CD14-positive monocyte (primary cell): ENCODE results near the gene PSENEN. TPM values are rescaled to one million over a fixed set of nuclear protein-coding genes. Genes with fewer than 3 reads are reported as not detected.
A peak's percentile ranks its signal among the peaks of the same experiment; 100 is the strongest.

Source experiments
- DNase-seq, 3 donors: peaks; one replicate each; pipeline ENCODE4 v3.0.0-alpha.2; 2011 to 2022
- H2AFZ ChIP-seq: 2 replicates; pipeline ENCODE4 v1.6.0; 2012; ENCODE audit warnings: mild to moderate bottlenecking, low read depth, low read length, inconsistent platforms; ENCODE audit not compliant: insufficient read depth, poor library complexity, severe bottlenecking
- H3K27ac ChIP-seq, 2 donors: 1 replicate in 1 of 2; 2 replicates in 1 of 2; pipeline ENCODE4 v1.5.1; 2012 to 2013; ENCODE audit warnings: low read length in 2 of 2, control low read depth in 1 of 2, inconsistent platforms in 1 of 2, low read depth in 1 of 2, mild to moderate bottlenecking in 1 of 2
- H3K27me3 ChIP-seq, 2 donors: one replicate each; pipeline versions ENCODE4 v1.6.0 to v1.6.1; 2011 to 2013; ENCODE audit warnings: low read length in 2 of 2; ENCODE audit not compliant: control insufficient read depth in 2 of 2, insufficient read depth in 2 of 2
- H3K36me3 ChIP-seq, 2 donors: replicated peaks in 1 of 2; 1 replicate in 1 of 2; 2 replicates in 1 of 2; pipeline versions ENCODE4 v1.5.1 to v1.6.1; 2012 to 2013; ENCODE audit warnings: low read length in 2 of 2, control low read depth in 1 of 2, inconsistent platforms in 1 of 2, mild to moderate bottlenecking in 1 of 2; ENCODE audit not compliant: insufficient read depth in 2 of 2, control insufficient read depth in 1 of 2
- H3K4me1 ChIP-seq, 2 donors: 1 replicate in 1 of 2; 2 replicates in 1 of 2; pipeline versions ENCODE4 v1.5.1 to v1.6.1; 2012 to 2013; ENCODE audit warnings: low read length in 2 of 2, control low read depth in 1 of 2, inconsistent platforms in 1 of 2, mild to moderate bottlenecking in 1 of 2, moderate library complexity in 1 of 2; ENCODE audit not compliant: insufficient read depth in 2 of 2, control insufficient read depth in 1 of 2
- H3K4me2 ChIP-seq: replicated peaks from 2 replicates; pipeline ENCODE3; 2012; ENCODE audit warnings: low read length, moderate library complexity, mild to moderate bottlenecking; ENCODE audit not compliant: poor library complexity, severe bottlenecking; ENCODE audit errors: extremely low read depth
- H3K4me3 ChIP-seq, 3 experiments: fragments of 200-600 bp in 1 of 3; sonication (generic) in 1 of 3; replicated peaks in 1 of 3; 1 replicate in 2 of 3; 2 replicates in 1 of 3; pipeline ENCODE4 v1.5.1; 2011 to 2013; ENCODE audit warnings: low read length in 3 of 3, mild to moderate bottlenecking in 3 of 3, control low read depth in 2 of 3, low read depth in 2 of 3, inconsistent platforms in 1 of 3, moderate library complexity in 1 of 3
- H3K79me2 ChIP-seq: 2 replicates; pipeline ENCODE4 v1.6.0; 2012; ENCODE audit warnings: mild to moderate bottlenecking, control low read depth, inconsistent platforms, low read length, moderate library complexity; ENCODE audit not compliant: insufficient read depth
- H3K9ac ChIP-seq: 2 replicates; pipeline ENCODE4 v1.6.0; 2017; ENCODE audit warnings: low read length, mild to moderate bottlenecking; ENCODE audit not compliant: insufficient read depth, poor library complexity, severe bottlenecking
- H3K9me3 ChIP-seq, 2 donors: replicated peaks in 1 of 2; 1 replicate in 1 of 2; 2 replicates in 1 of 2; pipeline versions ENCODE4 v1.5.1 to v1.6.1; 2012 to 2013; ENCODE audit warnings: low read length in 2 of 2, control low read depth in 1 of 2; ENCODE audit not compliant: control insufficient read depth in 1 of 2, insufficient read depth in 1 of 2
- H4K20me1 ChIP-seq: 2 replicates; pipeline ENCODE4 v1.6.0; 2012; ENCODE audit warnings: mild to moderate bottlenecking, low read length, control low read depth, moderate library complexity; ENCODE audit not compliant: insufficient read depth
- H3K27ac Mint-ChIP-seq, 7 donors: one replicate each; pipeline ENCODE4 v1.8.0; 2020; ENCODE audit warnings: mild to moderate bottlenecking in 7 of 7, mixed read lengths in 7 of 7, moderate library complexity in 6 of 7, inconsistent platforms in 2 of 7
- H3K27me3 Mint-ChIP-seq, 3 donors: one replicate each; pipeline ENCODE4 v1.8.0; 2021 to 2022; ENCODE audit warnings: low read depth in 3 of 3, mild to moderate bottlenecking in 3 of 3, mixed read lengths in 3 of 3, moderate library complexity in 3 of 3, inconsistent platforms in 1 of 3
- H3K36me3 Mint-ChIP-seq, 2 donors: one replicate each; pipeline ENCODE4 v1.8.0; 2020; ENCODE audit warnings: mixed read lengths in 2 of 2, inconsistent platforms in 1 of 2, mild to moderate bottlenecking in 1 of 2
- H3K4me1 Mint-ChIP-seq: one replicate; pipeline ENCODE4 v1.8.0; 2020; ENCODE audit warnings: mild to moderate bottlenecking, mixed read lengths
- H3K4me3 Mint-ChIP-seq, 2 donors: one replicate each; pipeline ENCODE4 v1.8.0; 2020; ENCODE audit warnings: mild to moderate bottlenecking in 2 of 2, mixed read lengths in 2 of 2, moderate library complexity in 1 of 2
- H3K9me3 Mint-ChIP-seq, 7 donors: one replicate each; pipeline ENCODE4 v1.8.0; 2020 to 2022; ENCODE audit warnings: mixed read lengths in 7 of 7, mild to moderate bottlenecking in 6 of 7, moderate library complexity in 6 of 7, inconsistent platforms in 2 of 7
- CTCF ChIP-seq: fragments of 200-600 bp; IDR thresholded peaks from one replicate; pipeline ENCODE4 v1.8.0; 2022; ENCODE audit warnings: antibody characterized with exemption, mild to moderate bottlenecking
- WGBS: methylation state at CpG from one replicate; pipeline ENCODE4 v1.1.5; 2013; ENCODE audit warnings: missing lambda C conversion rate; ENCODE audit not compliant: insufficient coverage; 5-methylcytosine and 5-hydroxymethylcytosine counted together
- intact Hi-C, 2 donors: fragments of 100-400 bp; cut with micrococcal nuclease; formaldehyde crosslinking; loops; one replicate each; pipeline versions ENCODE4 v1.15.0 to v1.15.1; 2023
- polyA plus RNA-seq, 3 donors: library from polyadenylated mRNA; depleted of rRNA in 1 of 3; unstranded in 2 of 3; stranded (reverse) in 1 of 3; fragments of 300-500 nt in 2 of 3; fragments of >200 nt in 1 of 3; fragmentation: Illumina TruSeq in 2 of 3; gene quantifications; 1 replicate in 2 of 3; 2 replicates in 1 of 3; pipeline ENCODE4 v1.2.3, GENCODE V29; 2012 to 2021

The PSENEN gene
- polyA plus RNA-seq, 3 donors, result 29.7 to 149 (median 129) TPM

- H3K4me3 Mint-ChIP-seq, result no peak overlapping the region
- Histone ChIP-seq H3K4me3 (no peak overlapping the region), H4K20me1 (peaks cover 74% of the 10 kb centered on the region), H3K4me1 (no peaks in the 10 kb centered on the region), H3K27ac (no peak overlapping the region), H3K27me3 (no peaks in the 10 kb centered on the region), H2AFZ (no peak overlapping the region), H3K79me2 (no peaks in the 10 kb centered on the region), H3K9ac (no peak overlapping the region), H3K9me3 (no peaks in the 10 kb centered on the region), H3K36me3 (peaks cover 86 to 100% of the 10 kb centered on the region in 2 donors), H3K4me2 (no peak overlapping the region)
- H3K4me1 Mint-ChIP-seq, result no peaks in the 10 kb centered on the region
- 99% methylated on average over 17 of the region's 35 CpGs for WGBS
- no peak for TF ChIP-seq CTCF
- intact Hi-C loops, result no loop called here
- no peaks in the 10 kb centered on the region for H3K9me3 Mint-ChIP-seq
- H3K27ac Mint-ChIP-seq, result peak overlapping the region in 2 of 7 donors; percentile 36 to 47
- H3K36me3 Mint-ChIP-seq, result peaks cover 78 to 97% of the 10 kb centered on the region in 2 donors
- peaks cover 0 to 3% (median 0%) of the 10 kb centered on the region in 3 donors for H3K27me3 Mint-ChIP-seq
- no peak for DNase-seq
Observed at GRCh38 chr19:35733180-35734125, 12.0 kb upstream of the PSENEN start.

GRCh38 chr19:35734273-35734672 is 11.2 kb upstream of the PSENEN start:
- Mint-ChIP-seq H3K9me3 (no peaks in the 10 kb centered on the region), H3K27ac (peak overlapping the region in 4 of 7 donors; percentile 10 to 75 (median 44)), H3K4me1 (peaks cover 2% of the 10 kb centered on the region), H3K27me3 (peaks cover 0 to 1% (median 0%) of the 10 kb centered on the region in 3 donors), H3K4me3 (peak overlapping the region in 1 of 2 donors; percentile 40), H3K36me3 (peaks cover 76 to 97% of the 10 kb centered on the region in 2 donors)
- H3K4me2 ChIP-seq, result no peak overlapping the region
- H3K27me3 ChIP-seq, result no peaks in the 10 kb centered on the region
- H4K20me1 ChIP-seq, result peaks cover 80% of the 10 kb centered on the region
- intact Hi-C loops, result no loop called here
- no peak for DNase-seq
- H2AFZ ChIP-seq, result no peak overlapping the region
- H3K9ac ChIP-seq, result no peak overlapping the region
- peaks cover 86 to 100% of the 10 kb centered on the region in 2 donors for H3K36me3 ChIP-seq
- no peak overlapping the region for H3K27ac ChIP-seq
- H3K79me2 ChIP-seq, result peaks cover 4% of the 10 kb centered on the region
- H3K4me1 ChIP-seq, result peaks cover under 1 to 2% of the 10 kb centered on the region in 2 donors
- TF ChIP-seq CTCF, result no peak
- no peaks in the 10 kb centered on the region for H3K9me3 ChIP-seq
- 97% methylated on average over 8 of the region's 8 CpGs for WGBS
- no peak overlapping the region for H3K4me3 ChIP-seq
